B cell (primary cell): ENCODE data around the gene SIPA1L3. TPM values are rescaled to one million over a fixed set of nuclear protein-coding genes. Genes with fewer than 3 reads are reported as not detected.

ENCODE experiments used
- ATAC-seq: fragments of 200-7000 bp; cut with Tn5 transposase; one replicate; pipeline ENCODE4 v1.10.0; 2021; ENCODE audit warnings: low read depth, mild to moderate bottlenecking, moderate number of reproducible peaks, moderate library complexity
- CTCF ChIA-PET: fragments of 350-600 bp; sonication (Branson Sonifier 250); formaldehyde crosslinking; loops from one replicate; lab custom pipeline; 2021; ENCODE audit warnings: antibody characterized with exemption, inconsistent platforms; lab: Charles Lee
- POLR2A ChIA-PET: fragments of 350-600 bp; sonication (Branson Sonifier 250); formaldehyde crosslinking; loops from one replicate; lab custom pipeline; 2021; ENCODE audit warnings: antibody characterized with exemption; lab: Charles Lee
- DNase-seq: peaks from one replicate; pipeline ENCODE4 v3.0.0; 2013
- H2AFZ ChIP-seq: 2 replicates; pipeline ENCODE4 v1.6.1; 2012; ENCODE audit warnings: mild to moderate bottlenecking, low read depth, low read length; ENCODE audit not compliant: insufficient read depth, poor library complexity, severe bottlenecking
- H3K27ac ChIP-seq, 2 donors: 1 replicate in 1 of 2; 2 replicates in 1 of 2; pipeline ENCODE4 v1.5.1; 2012 to 2013; ENCODE audit warnings: low read length in 2 of 2, mild to moderate bottlenecking in 2 of 2, moderate library complexity in 1 of 2
- H3K27me3 ChIP-seq, 4 experiments: fragments of 200-600 bp in 1 of 4; sonication (generic) in 1 of 4; replicated peaks in 1 of 4; 1 replicate in 2 of 4; 2 replicates in 2 of 4; pipeline versions ENCODE4 v1.6.1 to v1.7.0; 2013 to 2016; ENCODE audit warnings: low read length in 3 of 4, mild to moderate bottlenecking in 2 of 4, mixed read lengths in 1 of 4, moderate library complexity in 1 of 4; ENCODE audit not compliant: insufficient read depth in 4 of 4, control insufficient read depth in 3 of 4; ENCODE audit errors: control extremely low read depth in 1 of 4
- H3K36me3 ChIP-seq, 2 experiments: replicated peaks in 1 of 2; 1 replicate in 1 of 2; 2 replicates in 1 of 2; pipeline versions ENCODE4 v1.6.1 to v1.7.1; 2013; ENCODE audit warnings: low read length in 1 of 2; ENCODE audit not compliant: insufficient read depth in 2 of 2, control insufficient read depth in 1 of 2; ENCODE audit errors: control extremely low read depth in 1 of 2, extremely low read depth in 1 of 2
- H3K4me1 ChIP-seq, 2 donors: fragments of 200-600 bp in 1 of 2; sonication (generic) in 1 of 2; 1 replicate in 1 of 2; 2 replicates in 1 of 2; pipeline versions ENCODE4 v1.5.1 to v1.6.1; 2013 to 2017; ENCODE audit warnings: low read length in 2 of 2; ENCODE audit not compliant: control insufficient read depth in 2 of 2, insufficient read depth in 2 of 2
- H3K4me2 ChIP-seq: replicated peaks from 2 replicates; pipeline ENCODE3; 2012; ENCODE audit warnings: mild to moderate bottlenecking, low read depth, low read length; ENCODE audit not compliant: poor library complexity, severe bottlenecking
- H3K4me3 ChIP-seq, 5 experiments: fragments of 200-600 bp in 1 of 5; sonication (generic) in 1 of 5; 1 replicate in 3 of 5; 2 replicates in 2 of 5; pipeline versions ENCODE4 v1.5.1 to v1.7.0; 2011 to 2016; ENCODE audit warnings: low read length in 4 of 5, mild to moderate bottlenecking in 4 of 5, low read depth in 2 of 5, control low read depth in 1 of 5, moderate library complexity in 1 of 5; ENCODE audit not compliant: insufficient read depth in 1 of 5; ENCODE audit errors: control extremely low read depth in 1 of 5, extremely low read depth in 1 of 5
- H3K79me2 ChIP-seq: fragments of 200-600 bp; sonication (generic); one replicate; pipeline ENCODE4 v1.6.0; 2016; ENCODE audit warnings: low read length; ENCODE audit not compliant: control insufficient read depth, insufficient read depth
- H3K9ac ChIP-seq: fragments of 200-600 bp; sonication (generic); 2 replicates; pipeline ENCODE4 v1.6.1; 2017; ENCODE audit warnings: mild to moderate bottlenecking, low read length, moderate library complexity
- H3K9me3 ChIP-seq, 3 donors: one replicate each; pipeline versions ENCODE4 v1.6.1 to v1.7.1; 2013; ENCODE audit warnings: low read length in 2 of 3; ENCODE audit not compliant: control insufficient read depth in 2 of 3, insufficient read depth in 1 of 3; ENCODE audit errors: control extremely low read depth in 1 of 3
- H4K20me1 ChIP-seq: 2 replicates; pipeline ENCODE4 v1.6.0; 2012; ENCODE audit warnings: mild to moderate bottlenecking, low read length; ENCODE audit not compliant: insufficient read depth, control insufficient read depth, poor library complexity, severe bottlenecking
- H3K27ac Mint-ChIP-seq: one replicate; pipeline ENCODE4 v1.8.0; 2021; ENCODE audit warnings: mixed read lengths
- H3K27me3 Mint-ChIP-seq: one replicate; pipeline ENCODE4 v1.8.0; 2021; ENCODE audit warnings: mixed read lengths
- H3K4me1 Mint-ChIP-seq: one replicate; pipeline ENCODE4 v1.8.0; 2021; ENCODE audit warnings: mixed read lengths
- H3K4me3 Mint-ChIP-seq: one replicate; pipeline ENCODE4 v1.8.0; 2021; ENCODE audit warnings: mixed read lengths
- H3K9me3 Mint-ChIP-seq: one replicate; pipeline ENCODE4 v1.8.0; 2022; ENCODE audit warnings: mixed read lengths; ENCODE audit not compliant: insufficient read depth
- EZH2 ChIP-seq: IDR thresholded peaks from 2 replicates; pipeline ENCODE4 v1.6.1; 2012; ENCODE audit warnings: borderline replicate concordance, low read depth, mild to moderate bottlenecking, moderate library complexity, low read length; ENCODE audit not compliant: insufficient read depth, poor library complexity, severe bottlenecking
- WGBS: methylation state at CpG from one replicate; pipeline ENCODE4 v1.1.5; 2013; ENCODE audit warnings: missing lambda C conversion rate; ENCODE audit not compliant: insufficient coverage; 5-methylcytosine and 5-hydroxymethylcytosine counted together
- intact Hi-C: fragments of 100-400 bp; cut with micrococcal nuclease; formaldehyde crosslinking; loops from one replicate; pipeline ENCODE4 v1.10.0; 2022
- polyA plus RNA-seq: library from polyadenylated mRNA; depleted of rRNA; stranded (reverse); fragments of >200 nt; gene quantifications from 2 replicates; pipeline ENCODE4 v1.2.3, GENCODE V29; 2012
- total RNA-seq, 2 donors: library from RNA; stranded (reverse); fragments of 120-200 nt in 1 of 2; gene quantifications; 1 replicate in 1 of 2; 2 replicates in 1 of 2; pipeline versions ENCODE4 v1.2.3 to v1.2.4, GENCODE V29; 2013 to 2022
- TF ChIP-seq, protein P1 (sequence below): fragments of 200-600 bp; IDR thresholded peaks from one replicate; pipeline ENCODE4 v1.8.0; 2022; ENCODE audit warnings: antibody characterized with exemption, mild to moderate bottlenecking

The SIPA1L3 gene
- total and polyA plus RNA-seq, 2 donors (not counting 1 experiment from before 2014, with no cell fraction given), result 48.3 to 295 TPM

DNA sequence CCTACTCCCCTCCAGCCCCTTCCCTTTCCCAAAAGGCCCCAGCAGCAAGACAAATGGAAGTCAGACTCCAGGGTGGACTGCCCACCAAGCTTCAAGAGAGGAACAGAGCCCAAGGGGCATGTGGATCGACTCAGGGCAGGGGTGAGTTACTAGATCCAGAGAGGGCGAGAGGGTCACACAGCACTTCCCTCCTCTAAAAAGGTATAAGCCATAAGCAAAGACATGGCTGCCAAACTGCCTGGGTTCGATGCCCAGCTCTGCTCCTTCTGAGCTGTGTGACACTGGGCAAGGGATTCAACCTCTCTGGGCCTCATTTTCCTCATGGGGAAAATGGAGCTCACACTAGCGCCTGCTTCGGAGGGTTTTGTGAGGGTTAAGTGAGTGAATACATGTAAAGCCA lies 345.4 kb downstream of the SIPA1L3 start:
- TF ChIP-seq, protein P1, sequence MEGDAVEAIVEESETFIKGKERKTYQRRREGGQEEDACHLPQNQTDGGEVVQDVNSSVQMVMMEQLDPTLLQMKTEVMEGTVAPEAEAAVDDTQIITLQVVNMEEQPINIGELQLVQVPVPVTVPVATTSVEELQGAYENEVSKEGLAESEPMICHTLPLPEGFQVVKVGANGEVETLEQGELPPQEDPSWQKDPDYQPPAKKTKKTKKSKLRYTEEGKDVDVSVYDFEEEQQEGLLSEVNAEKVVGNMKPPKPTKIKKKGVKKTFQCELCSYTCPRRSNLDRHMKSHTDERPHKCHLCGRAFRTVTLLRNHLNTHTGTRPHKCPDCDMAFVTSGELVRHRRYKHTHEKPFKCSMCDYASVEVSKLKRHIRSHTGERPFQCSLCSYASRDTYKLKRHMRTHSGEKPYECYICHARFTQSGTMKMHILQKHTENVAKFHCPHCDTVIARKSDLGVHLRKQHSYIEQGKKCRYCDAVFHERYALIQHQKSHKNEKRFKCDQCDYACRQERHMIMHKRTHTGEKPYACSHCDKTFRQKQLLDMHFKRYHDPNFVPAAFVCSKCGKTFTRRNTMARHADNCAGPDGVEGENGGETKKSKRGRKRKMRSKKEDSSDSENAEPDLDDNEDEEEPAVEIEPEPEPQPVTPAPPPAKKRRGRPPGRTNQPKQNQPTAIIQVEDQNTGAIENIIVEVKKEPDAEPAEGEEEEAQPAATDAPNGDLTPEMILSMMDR, result no peak
- TF ChIP-seq EZH2, result no peak
- Mint-ChIP-seq H3K9me3 (no peaks in the 10 kb centered on the region), H3K27me3 (no peaks in the 10 kb centered on the region), H3K4me1 (peaks cover 55% of the 10 kb centered on the region), H3K4me3 (peak overlapping the region; percentile 69), H3K27ac (peak overlapping the region; percentile 91)
- no peak for DNase-seq
- Histone ChIP-seq H2AFZ (no peak overlapping the region), H3K79me2 (peaks cover 5% of the 10 kb centered on the region), H3K27ac (peak overlapping the region; percentile 60 to 64), H3K9me3 (no peaks in the 10 kb centered on the region), H3K4me3 (peak overlapping the region; percentile 31 to 63 (median 51)), H3K9ac (peak overlapping the region; percentile 68), H3K27me3 (peaks cover 0 to 3% (median 0%) of the 10 kb centered on the region in 4 experiments), H3K4me1 (peaks cover 55 to 62% of the 10 kb centered on the region in 2 donors), H3K4me2 (peak overlapping the region; percentile 89), H3K36me3 (peaks cover 0 to 3% of the 10 kb centered on the region in 2 experiments), H4K20me1 (no peaks in the 10 kb centered on the region)
- CTCF ChIA-PET, result interaction anchor here (1.3 to 2.8 kb wide), 5 partner anchors 8 to 353 kb away, joined by 3 to 16 read pairs (median 4); partner anchors contain the start of genes FAM98C and SPINT2
- no peak for ATAC-seq
- intact Hi-C loops, result no loop called here
- POLR2A ChIA-PET, result interaction anchor here (0.5 to 1.8 kb wide), 4 partner anchors 9 to 204 kb away, joined by 4 to 14 read pairs (median 8); partner anchors contain the start of gene SPINT2
- WGBS, result 70% methylated on average over 4 of the region's 5 CpGs
